Nephron progenitor cell (in vitro differentiated cells): ENCODE data around the gene ITGB5.
"Not testable (repeated sequence)": the region's sequence is repeated elsewhere in the genome, so short reads cannot be mapped to it uniquely, and the experiment has no call there.

Experiments used
- DNase-seq: peaks from one replicate; pipeline ENCODE4 v3.0.0; 2021
- H3K27ac Mint-ChIP-seq: 2 replicates; pipeline ENCODE4 v1.8.0; 2021; ENCODE audit warnings: mild to moderate bottlenecking, moderate library complexity, mixed read lengths
- H3K27me3 Mint-ChIP-seq: 2 replicates; pipeline ENCODE4 v1.8.0; 2021; ENCODE audit warnings: mild to moderate bottlenecking, low read depth, mixed read lengths; ENCODE audit not compliant: poor library complexity
- H3K36me3 Mint-ChIP-seq: 2 replicates; pipeline ENCODE4 v1.8.0; 2021; ENCODE audit warnings: low read depth, mixed read lengths
- H3K4me1 Mint-ChIP-seq: 2 replicates; pipeline ENCODE4 v1.8.0; 2021; ENCODE audit warnings: mixed read lengths
- H3K4me3 Mint-ChIP-seq: 2 replicates; pipeline ENCODE4 v1.8.0; 2021; ENCODE audit warnings: mild to moderate bottlenecking, moderate library complexity, mixed read lengths
- H3K9me3 Mint-ChIP-seq: 2 replicates; pipeline ENCODE4 v1.8.0; 2021; ENCODE audit warnings: mild to moderate bottlenecking, moderate library complexity, mixed read lengths
- CTCF ChIP-seq: fragments of 200-600 bp; sonication (generic); IDR thresholded peaks from 2 replicates; pipeline ENCODE4 v1.5.0; 2021; ENCODE audit warnings: antibody characterized with exemption

ITGB5 gene

GRCh38 chr3:124793054-124793739 is 94.0 kb downstream of the ITGB5 start:
- TF ChIP-seq CTCF: no peak
- peaks cover 42% of the 10 kb centered on the region for H3K36me3 Mint-ChIP-seq
- H3K27ac Mint-ChIP-seq: no peak overlapping the region
- no peaks in the 10 kb centered on the region for H3K9me3 Mint-ChIP-seq
- H3K4me3 Mint-ChIP-seq: no peak overlapping the region
- no peaks in the 10 kb centered on the region for H3K27me3 Mint-ChIP-seq
- no peak for DNase-seq
- H3K4me1 Mint-ChIP-seq: peaks cover 15% of the 10 kb centered on the region

- peaks cover 15% of the 10 kb centered on the region for H3K4me1 Mint-ChIP-seq
- H3K27ac Mint-ChIP-seq: peak overlapping the region; percentile 66
- H3K4me3 Mint-ChIP-seq: no peak overlapping the region
Measured at GRCh38 chr3:124792341-124793040, 94.7 kb downstream of the ITGB5 start.

GRCh38 chr3:124791639-124792151 is 95.5 kb downstream of the ITGB5 start:
- H3K27ac Mint-ChIP-seq: no peak overlapping the region
- TF ChIP-seq CTCF: no peak
- H3K36me3 Mint-ChIP-seq: peaks cover 35% of the 10 kb centered on the region
- H3K27me3 Mint-ChIP-seq: no peaks in the 10 kb centered on the region
- H3K4me1 Mint-ChIP-seq: peaks cover 15% of the 10 kb centered on the region
- H3K4me3 Mint-ChIP-seq: no peak overlapping the region
- no peak for DNase-seq
- no peaks in the 10 kb centered on the region for H3K9me3 Mint-ChIP-seq

More at GRCh38 chr3:124792341-124793040, 94.7 kb downstream of the ITGB5 start:
- no peak for DNase-seq
- no peaks in the 10 kb centered on the region for H3K9me3 Mint-ChIP-seq
- peaks cover 41% of the 10 kb centered on the region for H3K36me3 Mint-ChIP-seq
- no peak for TF ChIP-seq CTCF
- H3K27me3 Mint-ChIP-seq: no peaks in the 10 kb centered on the region

GRCh38 chr3:124791142-124791541 is 96.0 kb downstream of the ITGB5 start:
- no peak for TF ChIP-seq CTCF
- Mint-ChIP-seq H3K27ac (no peak overlapping the region), H3K27me3 (no peaks in the 10 kb centered on the region), H3K4me1 (peaks cover 15% of the 10 kb centered on the region), H3K4me3 (no peak overlapping the region), H3K9me3 (no peaks in the 10 kb centered on the region), H3K36me3 (peaks cover 35% of the 10 kb centered on the region)
- no peak for DNase-seq

GRCh38 chr3:124789103-124789502 is 98.1 kb downstream of the ITGB5 start:
- not testable (repeated sequence) for H3K9me3 Mint-ChIP-seq, H3K27ac Mint-ChIP-seq, DNase-seq, H3K27me3 Mint-ChIP-seq, H3K4me3 Mint-ChIP-seq
- Mint-ChIP-seq H3K36me3 (peaks cover 21% of the 10 kb centered on the region), H3K4me1 (peaks cover 19% of the 10 kb centered on the region)

- H3K4me3 Mint-ChIP-seq: no peak overlapping the region
- H3K4me1 Mint-ChIP-seq: peaks cover 19% of the 10 kb centered on the region
- no peak for TF ChIP-seq CTCF
- peaks cover 21% of the 10 kb centered on the region for H3K36me3 Mint-ChIP-seq
- no peak overlapping the region for H3K27ac Mint-ChIP-seq
- no peaks in the 10 kb centered on the region for H3K9me3 Mint-ChIP-seq
- no peaks in the 10 kb centered on the region for H3K27me3 Mint-ChIP-seq
- DNase-seq: no peak
Measured at GRCh38 chr3:124788254-124788745, 98.9 kb downstream of the ITGB5 start.
